Body of pancreas (tissue), 4 donors: Measurements from ENCODE around the gene TSPAN18.

Source experiments
- POLR2A ChIP-seq, 3 donors: fragments of 450-650 bp; IDR thresholded peaks; one replicate each; pipeline ENCODE4 v1.6.1; 2016; ENCODE audit warnings: antibody characterized with exemption in 3 of 3, mild to moderate bottlenecking in 2 of 3
- TF ChIP-seq, protein P1 (sequence below), 7 experiments: fragments of 450-650 bp in 4 of 7; fragments of 200-600 bp in 3 of 7; sonication (generic) in 3 of 7; IDR thresholded peaks; one replicate each; pipeline ENCODE4 v1.5.1; 2016 to 2019; ENCODE audit warnings: antibody characterized with exemption in 7 of 7

DNA sequence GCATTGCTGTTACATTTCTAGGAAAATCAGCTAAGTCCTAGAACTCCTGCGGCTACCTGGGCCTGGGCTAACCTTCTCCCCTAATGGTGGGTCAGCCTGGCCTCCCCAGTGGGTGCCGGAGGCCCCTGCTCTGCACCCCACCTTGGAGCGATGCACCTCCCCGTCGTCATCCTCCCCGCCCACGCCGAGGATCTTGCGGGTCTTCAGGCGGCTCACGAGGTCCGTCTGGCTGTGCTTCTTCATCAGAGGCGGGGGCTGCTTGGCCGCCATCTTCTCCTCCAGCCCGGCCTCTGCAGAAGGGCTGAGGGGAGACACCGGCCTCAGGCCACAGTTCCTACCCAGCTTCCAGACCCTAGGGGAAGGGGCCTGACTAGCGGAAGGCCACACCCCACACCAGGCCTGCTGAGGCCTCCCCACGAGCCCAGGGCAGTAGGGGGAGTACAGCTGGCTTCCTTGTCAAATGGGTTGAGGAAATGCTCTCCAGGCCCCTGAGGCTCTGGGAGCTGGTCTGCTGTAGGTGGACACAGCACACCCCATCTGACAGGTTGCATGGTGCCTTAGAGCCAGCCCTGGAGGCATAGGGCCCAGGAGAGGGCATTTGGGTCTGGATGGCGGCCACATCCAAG is 211.4 kb downstream of the TSPAN18 start:
- TF ChIP-seq, protein P1, sequence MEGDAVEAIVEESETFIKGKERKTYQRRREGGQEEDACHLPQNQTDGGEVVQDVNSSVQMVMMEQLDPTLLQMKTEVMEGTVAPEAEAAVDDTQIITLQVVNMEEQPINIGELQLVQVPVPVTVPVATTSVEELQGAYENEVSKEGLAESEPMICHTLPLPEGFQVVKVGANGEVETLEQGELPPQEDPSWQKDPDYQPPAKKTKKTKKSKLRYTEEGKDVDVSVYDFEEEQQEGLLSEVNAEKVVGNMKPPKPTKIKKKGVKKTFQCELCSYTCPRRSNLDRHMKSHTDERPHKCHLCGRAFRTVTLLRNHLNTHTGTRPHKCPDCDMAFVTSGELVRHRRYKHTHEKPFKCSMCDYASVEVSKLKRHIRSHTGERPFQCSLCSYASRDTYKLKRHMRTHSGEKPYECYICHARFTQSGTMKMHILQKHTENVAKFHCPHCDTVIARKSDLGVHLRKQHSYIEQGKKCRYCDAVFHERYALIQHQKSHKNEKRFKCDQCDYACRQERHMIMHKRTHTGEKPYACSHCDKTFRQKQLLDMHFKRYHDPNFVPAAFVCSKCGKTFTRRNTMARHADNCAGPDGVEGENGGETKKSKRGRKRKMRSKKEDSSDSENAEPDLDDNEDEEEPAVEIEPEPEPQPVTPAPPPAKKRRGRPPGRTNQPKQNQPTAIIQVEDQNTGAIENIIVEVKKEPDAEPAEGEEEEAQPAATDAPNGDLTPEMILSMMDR (IDR thresholded peaks at IDR 0.05), result no peak
- no peak for TF ChIP-seq POLR2A (IDR thresholded peaks at IDR 0.05)
